Mesendoderm (in vitro differentiated cells): Measurements from ENCODE around the gene S100G.

ENCODE experiments used
- DNase-seq: peaks from one replicate; pipeline ENCODE4 v3.0.0; 2013
- H2AK5ac ChIP-seq: 2 replicates; pipeline ENCODE4 v1.6.1; 2013; ENCODE audit warnings: low read length, inconsistent platforms
- H2BK120ac ChIP-seq: 2 replicates; pipeline ENCODE4 v1.6.1; 2013; ENCODE audit warnings: low read depth, mild to moderate bottlenecking, low read length, moderate library complexity, mixed read lengths
- H2BK15ac ChIP-seq: replicated peaks from 2 replicates; pipeline ENCODE4 v1.6.1; 2013; ENCODE audit warnings: low read depth, mild to moderate bottlenecking, moderate library complexity
- H2BK5ac ChIP-seq: 2 replicates; pipeline ENCODE4 v1.6.1; 2013; ENCODE audit warnings: low read length, inconsistent platforms
- H3K18ac ChIP-seq: 2 replicates; pipeline ENCODE4 v1.6.1; 2013; ENCODE audit warnings: mild to moderate bottlenecking, low read length, mixed read lengths
- H3K23ac ChIP-seq: one replicate; pipeline ENCODE4 v1.6.1; 2013; ENCODE audit warnings: low read length
- H3K27ac ChIP-seq: 2 replicates; pipeline ENCODE4 v1.5.1; 2013; ENCODE audit warnings: low read depth, mild to moderate bottlenecking, inconsistent platforms, low read length, moderate library complexity
- H3K27me3 ChIP-seq: 2 replicates; pipeline ENCODE4 v1.6.1; 2013; ENCODE audit warnings: low read length, control low read depth, mild to moderate bottlenecking, inconsistent platforms; ENCODE audit not compliant: insufficient read depth, poor library complexity
- H3K36me3 ChIP-seq: 2 replicates; pipeline ENCODE4 v1.6.1; 2013; ENCODE audit warnings: low read length, inconsistent platforms; ENCODE audit not compliant: control insufficient read depth, insufficient read depth
- H3K4ac ChIP-seq: one replicate; pipeline ENCODE4 v1.6.1; 2013; ENCODE audit warnings: low read depth, mild to moderate bottlenecking, low read length, moderate library complexity
- H3K4me1 ChIP-seq: 2 replicates; pipeline ENCODE4 v1.6.1; 2013; ENCODE audit warnings: low read depth, low read length, inconsistent platforms; ENCODE audit not compliant: control insufficient read depth
- H3K4me2 ChIP-seq: 2 replicates; pipeline ENCODE4 v1.6.1; 2013; ENCODE audit warnings: low read length
- H3K4me3 ChIP-seq: 2 replicates; pipeline ENCODE4 v1.5.1; 2013; ENCODE audit warnings: mild to moderate bottlenecking, low read length
- H3K56ac ChIP-seq: one replicate; pipeline ENCODE4 v1.6.1; 2013; ENCODE audit warnings: low read length
- H3K79me1 ChIP-seq: 2 replicates; pipeline ENCODE4 v1.6.1; 2013; ENCODE audit warnings: low read length, inconsistent platforms
- H3K79me2 ChIP-seq: 2 replicates; pipeline ENCODE4 v1.6.1; 2013; ENCODE audit warnings: mild to moderate bottlenecking, low read length; ENCODE audit not compliant: control insufficient read depth, insufficient read depth
- H3K9ac ChIP-seq: 2 replicates; pipeline ENCODE4 v1.6.1; 2013; ENCODE audit warnings: low read length, inconsistent platforms
- H4K5ac ChIP-seq: one replicate; pipeline ENCODE4 v1.6.1; 2013; ENCODE audit warnings: low read length
- H4K8ac ChIP-seq: one replicate; pipeline ENCODE4 v1.6.1; 2013; ENCODE audit warnings: low read depth, mild to moderate bottlenecking, control low read depth, low read length, moderate library complexity
- WGBS: extraction: QIAGEN DNeasy Blood & Tissue Kit; methylation state at CpG from one replicate; pipeline ENCODE4 v1.1.7; 2013; ENCODE audit warnings: low lambda C conversion rate, missing lambda C conversion rate; ENCODE audit not compliant: insufficient coverage; ENCODE audit errors: extremely low coverage; 5-methylcytosine and 5-hydroxymethylcytosine counted together

Gene S100G

DNA sequence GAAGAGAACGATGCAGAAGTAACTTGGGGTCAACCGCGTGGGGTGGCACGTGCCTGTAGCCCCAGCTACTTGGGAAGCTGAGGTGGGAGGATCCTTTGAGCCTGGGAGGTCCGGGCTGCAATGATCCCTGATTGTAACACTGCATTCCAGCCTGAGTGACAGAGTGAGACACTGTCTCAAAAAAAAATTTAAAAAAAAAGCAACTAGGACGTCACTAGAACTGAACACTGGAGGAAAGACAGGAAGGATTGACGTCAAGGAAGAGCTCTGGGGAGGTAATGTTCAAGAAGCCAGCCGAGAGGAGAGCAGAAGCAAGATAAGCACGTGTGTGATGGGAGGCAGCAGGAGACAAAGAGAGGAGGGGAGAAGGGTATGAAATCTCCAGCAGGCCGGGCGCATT is 28.7 kb downstream of the S100G start:
- no peaks in the 10 kb centered on the region for H3K36me3 ChIP-seq
- no peak for DNase-seq
- no CpG with 5 or more reads among the region's 11 CpGs for WGBS

DNA sequence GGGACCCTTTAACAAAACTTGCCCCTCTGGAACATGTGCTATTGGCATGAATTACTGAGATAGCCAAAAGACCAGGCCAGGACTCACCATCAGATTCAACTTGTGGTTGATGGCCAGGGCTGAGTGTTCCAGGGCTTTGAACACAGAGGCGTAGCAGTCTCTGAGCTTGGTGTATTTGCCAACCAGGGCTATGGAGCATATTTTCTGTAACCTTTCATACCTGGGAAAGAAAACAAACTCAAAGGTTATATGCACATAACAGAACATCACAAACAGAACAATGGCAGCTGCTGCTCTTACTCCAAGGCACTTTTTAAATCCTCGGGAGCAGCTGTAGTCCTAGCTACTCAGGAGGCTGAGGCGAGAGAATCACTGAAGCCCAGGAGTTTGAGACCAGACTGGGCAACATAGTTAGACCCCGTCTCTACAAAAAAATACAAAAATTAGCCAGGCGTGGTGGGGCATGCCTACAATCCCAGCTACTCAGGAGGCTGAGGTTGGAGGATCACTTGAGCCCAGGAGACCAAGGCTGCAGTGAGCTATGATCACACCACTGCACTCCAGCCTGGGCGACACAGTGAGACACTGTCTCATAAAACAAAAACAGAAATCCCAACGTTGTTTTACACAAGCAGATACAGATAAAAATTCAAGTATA is 33.2 kb downstream of the S100G start:
- no peak overlapping the region for H3K4me3 ChIP-seq
- H3K56ac ChIP-seq: no peak overlapping the region
- H3K4me2 ChIP-seq: no peak overlapping the region
- H3K9ac ChIP-seq: no peak overlapping the region
- no peaks in the 10 kb centered on the region for H3K79me2 ChIP-seq
- WGBS: no CpG with 5 or more reads among the region's 7 CpGs
- no peaks in the 10 kb centered on the region for H3K79me1 ChIP-seq
- no peak overlapping the region for H2BK5ac ChIP-seq
- H2BK15ac ChIP-seq: no peak overlapping the region
- DNase-seq: no peak
- H4K8ac ChIP-seq: no peak overlapping the region
- no peak overlapping the region for H3K27ac ChIP-seq
- H3K4me1 ChIP-seq: no peaks in the 10 kb centered on the region
- no peak overlapping the region for H4K5ac ChIP-seq
- no peak overlapping the region for H2BK120ac ChIP-seq
- H3K23ac ChIP-seq: no peak overlapping the region
- H3K4ac ChIP-seq: no peak overlapping the region
- H3K18ac ChIP-seq: no peak overlapping the region
- no peaks in the 10 kb centered on the region for H3K27me3 ChIP-seq
- H3K36me3 ChIP-seq: peaks cover 1% of the 10 kb centered on the region
- H2AK5ac ChIP-seq: no peak overlapping the region

More for the DNA sequence above, 28.7 kb downstream of the S100G start:
- Histone ChIP-seq H3K4ac (no peak overlapping the region), H3K9ac (no peak overlapping the region), H4K5ac (no peak overlapping the region), H3K27ac (no peak overlapping the region), H2AK5ac (no peak overlapping the region), H3K56ac (no peak overlapping the region), H3K79me2 (no peaks in the 10 kb centered on the region), H3K23ac (no peak overlapping the region), H3K79me1 (no peaks in the 10 kb centered on the region), H3K4me1 (no peaks in the 10 kb centered on the region), H2BK120ac (no peak overlapping the region), H2BK5ac (no peak overlapping the region), H3K4me3 (no peak overlapping the region), H4K8ac (no peak overlapping the region), H2BK15ac (no peak overlapping the region), H3K4me2 (no peak overlapping the region), H3K27me3 (no peaks in the 10 kb centered on the region), H3K18ac (no peak overlapping the region)

DNA sequence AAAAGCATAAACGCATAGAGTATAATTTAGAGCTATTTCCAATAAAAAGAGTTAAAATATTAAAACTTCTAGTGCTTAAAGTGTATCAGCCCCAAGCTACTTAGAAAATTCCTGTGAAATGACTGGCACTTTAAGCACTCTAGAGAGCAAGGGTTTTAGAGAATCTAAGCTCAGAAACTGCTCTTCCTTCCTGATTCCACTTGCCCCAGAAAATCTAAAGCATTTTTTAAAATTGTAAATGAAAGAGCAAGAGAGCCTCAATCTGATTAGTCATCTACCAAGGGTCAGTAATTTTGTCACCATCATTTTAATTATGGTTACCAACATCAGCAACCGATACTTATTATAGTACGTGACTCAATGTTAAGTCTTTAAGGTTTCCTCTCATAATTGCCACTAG is 37.6 kb downstream of the S100G start:
- no peaks in the 10 kb centered on the region for H3K4me1 ChIP-seq
- H2BK5ac ChIP-seq: no peak overlapping the region
- H4K8ac ChIP-seq: no peak overlapping the region
- H3K4me2 ChIP-seq: no peak overlapping the region
- no peaks in the 10 kb centered on the region for H3K27me3 ChIP-seq
- no peak overlapping the region for H3K9ac ChIP-seq
- no peak for DNase-seq
- no peak overlapping the region for H3K4me3 ChIP-seq
- H3K18ac ChIP-seq: no peak overlapping the region
- no CpG with 5 or more reads among the region's 3 CpGs for whole genome bisulfite sequencing
- no peak overlapping the region for H2AK5ac ChIP-seq
- no peak overlapping the region for H2BK15ac ChIP-seq
- no peaks in the 10 kb centered on the region for H3K79me2 ChIP-seq
- peaks cover 1% of the 10 kb centered on the region for H3K36me3 ChIP-seq
- no peak overlapping the region for H3K56ac ChIP-seq
- H3K4ac ChIP-seq: no peak overlapping the region
- no peak overlapping the region for H4K5ac ChIP-seq
- no peak overlapping the region for H3K23ac ChIP-seq
- no peak overlapping the region for H3K27ac ChIP-seq
- no peaks in the 10 kb centered on the region for H3K79me1 ChIP-seq
- no peak overlapping the region for H2BK120ac ChIP-seq

DNA sequence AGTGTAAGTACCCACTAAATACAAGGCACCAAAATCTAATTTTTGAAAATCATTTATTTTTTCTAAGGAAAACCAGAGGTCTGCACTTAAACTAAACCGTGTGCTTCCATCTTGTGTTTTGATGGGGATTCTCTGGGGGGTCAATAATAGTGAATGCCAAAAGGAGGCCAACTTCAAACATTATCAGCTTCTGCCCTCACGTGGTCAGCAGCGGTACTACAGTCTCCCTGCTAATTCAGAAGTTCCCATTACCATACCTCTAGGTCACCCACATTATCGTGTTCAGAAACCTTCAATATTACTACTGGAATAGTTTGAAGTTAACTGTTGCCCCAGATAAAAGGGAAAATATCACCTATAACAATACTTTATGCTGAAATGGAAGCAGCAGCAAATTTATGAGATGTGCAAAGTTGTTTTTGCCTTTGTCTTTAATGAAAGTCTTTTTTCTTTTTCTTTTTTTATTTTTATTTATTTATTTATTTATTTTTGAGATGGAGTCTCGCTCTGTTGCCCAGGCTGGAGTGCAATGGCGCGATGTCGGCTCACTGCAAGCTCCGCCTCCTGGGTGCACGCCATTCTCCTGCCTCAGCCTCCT is 45.2 kb downstream of the S100G start:
- no peak overlapping the region for H3K9ac ChIP-seq
- H2AK5ac ChIP-seq: no peak overlapping the region
- H3K18ac ChIP-seq: no peak overlapping the region
- no peak overlapping the region for H4K5ac ChIP-seq
- H3K4me3 ChIP-seq: no peak overlapping the region
- no peaks in the 10 kb centered on the region for H3K27me3 ChIP-seq
- H3K4ac ChIP-seq: no peak overlapping the region
- no peak overlapping the region for H2BK15ac ChIP-seq
- H3K23ac ChIP-seq: no peak overlapping the region
- H3K4me1 ChIP-seq: no peaks in the 10 kb centered on the region
- WGBS: no CpG with 5 or more reads among the region's 10 CpGs
- H3K4me2 ChIP-seq: no peak overlapping the region
- peak; percentile 43 for DNase-seq
- no peak overlapping the region for H2BK120ac ChIP-seq
- no peak overlapping the region for H3K56ac ChIP-seq
- no peak overlapping the region for H4K8ac ChIP-seq
- H3K79me1 ChIP-seq: no peaks in the 10 kb centered on the region
- H3K27ac ChIP-seq: no peak overlapping the region
- H3K79me2 ChIP-seq: no peaks in the 10 kb centered on the region
- H2BK5ac ChIP-seq: no peak overlapping the region
- H3K36me3 ChIP-seq: peaks cover 2% of the 10 kb centered on the region

DNA sequence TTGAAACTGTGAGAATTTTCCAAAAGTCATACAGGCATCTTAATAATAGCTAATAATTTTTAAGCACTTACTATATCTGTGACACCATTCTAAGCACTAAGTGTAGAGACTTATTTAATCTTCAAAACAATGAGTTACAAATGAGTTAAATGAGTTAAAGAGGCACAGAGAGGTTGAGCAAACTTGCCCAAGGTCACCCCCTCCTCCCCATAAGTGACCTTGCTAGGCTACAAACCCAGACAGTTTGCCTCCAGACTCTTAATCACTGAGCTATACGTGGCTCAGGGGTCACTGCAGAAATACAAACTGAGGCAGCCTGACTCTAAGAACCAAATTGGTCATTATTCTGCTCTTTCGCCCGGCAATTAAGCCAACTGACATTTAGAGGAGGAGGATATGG is 47.0 kb downstream of the S100G start:
- Histone ChIP-seq H3K79me2 (no peaks in the 10 kb centered on the region), H3K27me3 (no peaks in the 10 kb centered on the region), H2BK120ac (no peak overlapping the region), H3K9ac (no peak overlapping the region), H3K36me3 (peaks cover 2% of the 10 kb centered on the region), H3K18ac (no peak overlapping the region), H3K27ac (no peak overlapping the region), H3K4me2 (no peak overlapping the region), H2AK5ac (no peak overlapping the region), H4K8ac (no peak overlapping the region), H3K79me1 (no peaks in the 10 kb centered on the region), H3K23ac (no peak overlapping the region), H3K56ac (no peak overlapping the region), H2BK5ac (no peak overlapping the region), H3K4me3 (no peak overlapping the region), H4K5ac (no peak overlapping the region), H2BK15ac (no peak overlapping the region), H3K4me1 (no peaks in the 10 kb centered on the region), H3K4ac (no peak overlapping the region)
- no peak for DNase-seq
- WGBS: no CpG with 5 or more reads among the region's 3 CpGs

DNA sequence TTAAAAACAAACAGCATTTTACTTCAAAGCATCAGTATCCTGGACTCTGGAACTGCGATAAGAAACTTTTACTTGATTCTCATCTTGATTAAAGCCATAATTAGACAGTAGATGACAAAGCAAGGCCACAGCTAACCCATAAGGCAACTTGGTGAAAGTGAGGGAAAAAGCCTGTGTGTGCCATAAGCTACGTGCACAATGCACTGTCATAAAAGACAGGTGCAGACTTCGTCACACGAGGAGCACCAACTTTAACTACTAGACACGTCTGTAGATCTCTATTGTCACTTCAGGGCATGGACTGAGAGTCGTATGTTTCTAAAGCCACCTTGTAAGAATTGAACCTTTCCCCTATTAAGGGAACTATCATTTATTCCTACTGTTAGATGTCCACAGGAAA is 49.4 kb downstream of the S100G start:
- Histone ChIP-seq H3K9ac (no peak overlapping the region), H3K79me1 (no peaks in the 10 kb centered on the region), H2AK5ac (no peak overlapping the region), H4K8ac (no peak overlapping the region), H3K56ac (no peak overlapping the region), H2BK120ac (no peak overlapping the region), H2BK5ac (no peak overlapping the region), H4K5ac (no peak overlapping the region), H3K27ac (no peak overlapping the region), H3K4ac (no peak overlapping the region), H3K18ac (no peak overlapping the region), H3K4me3 (no peak overlapping the region), H3K4me2 (no peak overlapping the region), H3K36me3 (peaks cover 2% of the 10 kb centered on the region), H3K27me3 (no peaks in the 10 kb centered on the region), H3K23ac (no peak overlapping the region), H3K79me2 (no peaks in the 10 kb centered on the region), H2BK15ac (no peak overlapping the region), H3K4me1 (no peaks in the 10 kb centered on the region)
- WGBS: no CpG with 5 or more reads among the region's 6 CpGs
- no peak for DNase-seq
